GM12878 (cell line): ENCODE results near the gene PHF20. TPM values are rescaled to one million over a fixed set of nuclear protein-coding genes. Genes with fewer than 3 reads are reported as not detected.

ENCODE experiments used
- ATAC-seq: fragments of 200-7000 bp; cut with Tn5 transposase; 3 replicates; pipeline ENCODE4 v1.9.1; 2020; ENCODE audit warnings: mild to moderate bottlenecking, moderate library complexity
- BruUV-seq: library from RNA; stranded (reverse); fragments of 400-500 nt; replicated peaks from 2 replicates; lab custom pipeline; 2021; lab: Mats Ljungman, UMichigan
- CTCF ChIA-PET: fragments of 300-600 bp; sonication (Branson Sonifier 250); formaldehyde crosslinking; extraction: SDS; loops from one replicate; lab custom pipeline; 2021; ENCODE audit warnings: inconsistent platforms; lab: Yijun Ruan, JAX
- POLR2A ChIA-PET: fragments of 350-600 bp; formaldehyde crosslinking; extraction: SDS; loops from one replicate; lab custom pipeline; 2021; ENCODE audit warnings: inconsistent platforms; lab: Charles Lee
- RAD21 ChIA-PET: fragments of 300-600 bp; sonication (Branson Sonifier 250); formaldehyde crosslinking; loops from one replicate; lab custom pipeline; 2023; ENCODE audit warnings: antibody characterized with exemption; ENCODE audit not compliant: unreplicated experiment; lab: Charles Lee
- SMC1A ChIA-PET: fragments of 300-600 bp; sonication (Branson Sonifier 250); formaldehyde crosslinking; loops from one replicate; lab custom pipeline; 2023; ENCODE audit not compliant: unreplicated experiment, uncharacterized antibody; lab: Charles Lee
- DNase-seq: peaks from one replicate; pipeline ENCODE4 v3.0.0-alpha.2; 2011; ENCODE audit warnings: low read depth, low spot score
- FAIRE-seq: peaks from 3 replicates; lab custom pipeline; 2011; peaks lifted over from hg19 to GRCh38; lab: Jason Lieb, UNC
- H2AFZ ChIP-seq: 2 replicates; pipeline ENCODE4 v1.6.0; 2011; ENCODE audit warnings: low read depth, low read length, control low read depth; ENCODE audit not compliant: control insufficient read depth
- H3K27ac ChIP-seq: 2 replicates; pipeline ENCODE4 v1.5.1; 2011; ENCODE audit warnings: control low read depth; ENCODE audit not compliant: control insufficient read depth, insufficient read depth
- H3K27me3 ChIP-seq, 2 experiments: replicated peaks in 1 of 2; 2 replicates each; pipeline versions ENCODE4 v1.6.0 to v1.6.1; 2011; ENCODE audit warnings: low read length in 1 of 2; ENCODE audit not compliant: control insufficient read depth in 2 of 2, insufficient read depth in 2 of 2
- H3K36me3 ChIP-seq, 2 experiments: 2 replicates each; pipeline ENCODE4 v1.5.1; 2011; ENCODE audit warnings: low read length in 1 of 2; ENCODE audit not compliant: control insufficient read depth in 2 of 2, insufficient read depth in 2 of 2
- H3K4me1 ChIP-seq: 2 replicates; pipeline ENCODE4 v1.6.1; 2011; ENCODE audit warnings: mild to moderate bottlenecking, low read length, moderate library complexity, mixed read lengths; ENCODE audit not compliant: control insufficient read depth, insufficient read depth
- H3K4me2 ChIP-seq: 2 replicates; pipeline ENCODE4 v1.6.0; 2011; ENCODE audit warnings: control low read depth; ENCODE audit not compliant: control insufficient read depth, insufficient read depth
- H3K4me3 ChIP-seq: fragments of 200-600 bp; sonication (generic); 2 replicates; pipeline ENCODE4 v1.5.1; 2016
- H3K79me2 ChIP-seq: 2 replicates; pipeline ENCODE4 v1.6.0; 2011; ENCODE audit warnings: low read length; ENCODE audit not compliant: control insufficient read depth, insufficient read depth
- H3K9ac ChIP-seq: 2 replicates; pipeline ENCODE4 v1.8.0; 2011; ENCODE audit warnings: low read length, control low read depth, mixed read lengths; ENCODE audit not compliant: control insufficient read depth, insufficient read depth
- H3K9me3 ChIP-seq: replicated peaks from 3 replicates; pipeline ENCODE4 v1.5.1; 2011; ENCODE audit warnings: mild to moderate bottlenecking, low read length; ENCODE audit not compliant: control insufficient read depth, insufficient read depth
- H4K20me1 ChIP-seq: 2 replicates; pipeline ENCODE4 v1.6.0; 2011; ENCODE audit not compliant: control insufficient read depth, insufficient read depth
- FOS ChIP-seq: IDR thresholded peaks from 3 replicates; pipeline ENCODE4 v1.6.1; 2011; ENCODE audit warnings: borderline replicate concordance; ENCODE audit not compliant: insufficient read length; ENCODE audit errors: extremely low read depth
- MYB ChIP-seq: fragments of 150-350 bp; IDR thresholded peaks from 2 replicates; pipeline ENCODE4 v1.6.1; 2014; ENCODE audit warnings: mild to moderate bottlenecking, low read depth, low read length, borderline replicate concordance
- PAX8 ChIP-seq: fragments of 450-650 bp; IDR thresholded peaks from 2 replicates; pipeline ENCODE4 v1.6.1; 2017; ENCODE audit warnings: mild to moderate bottlenecking, moderate library complexity
- RELB ChIP-seq: fragments of 450-650 bp; IDR thresholded peaks from 2 replicates; pipeline ENCODE4 v1.6.1; 2017; ENCODE audit warnings: low read depth, mild to moderate bottlenecking, moderate library complexity
- SMAD1 ChIP-seq: fragments of 450-650 bp; IDR thresholded peaks from 2 replicates; pipeline ENCODE4 v1.6.1; 2018; ENCODE audit warnings: mild to moderate bottlenecking, low read depth; ENCODE audit not compliant: partially characterized antibody
- SMC3 ChIP-seq: IDR thresholded peaks from 2 replicates; pipeline ENCODE4 v1.6.1; 2011; ENCODE audit warnings: low read length, improper control_type of control experiment, borderline replicate concordance
- SREBF1 ChIP-seq: IDR thresholded peaks from 2 replicates; pipeline ENCODE4 v1.6.1; 2012; ENCODE audit warnings: mild to moderate bottlenecking, low read length
- TBL1XR1 ChIP-seq: IDR thresholded peaks from 2 replicates; pipeline ENCODE4 v1.6.1; 2012; ENCODE audit warnings: low read depth, low read length, improper control_type of control experiment
- TCF7 ChIP-seq: IDR thresholded peaks from 2 replicates; pipeline ENCODE4 v1.6.1; 2014; ENCODE audit warnings: antibody characterized with exemption, borderline replicate concordance
- YY1 ChIP-seq: IDR thresholded peaks from 2 replicates; pipeline ENCODE4 v1.6.1; 2011; ENCODE audit warnings: low read depth, mild to moderate bottlenecking, low read length
- WGBS: methylation state at CpG from one replicate; pipeline ENCODE4 v1.1.6; 2016; ENCODE audit warnings: low lambda C conversion rate; ENCODE audit not compliant: insufficient replicate concordance, insufficient coverage; ENCODE audit errors: missing lambda C conversion rate; 5-methylcytosine and 5-hydroxymethylcytosine counted together
- in situ Hi-C: fragments of 300-500 bp; cut with MboI; formaldehyde crosslinking; loops from 9 replicates; pipeline ENCODE4 v1.14.3; 2018; ENCODE audit warnings: mixed read lengths
- intact Hi-C: fragments of 100-400 bp; cut with micrococcal nuclease; formaldehyde crosslinking; loops from one replicate; pipeline ENCODE4 v1.14.2; 2022; ENCODE audit not compliant: unreplicated experiment
- polyA plus RNA-seq, 11 experiments: library from polyadenylated mRNA; depleted of rRNA in 4 of 11; unstranded in 6 of 11; stranded (reverse) in 5 of 11; fragments of >200 nt; fragmentation: Nextera tagmentation in 4 of 11; fragmentation: Illumina TruSeq in 1 of 11; extraction: Ambion mirVana in 4 of 11; extraction: Trizol in 1 of 11; gene quantifications; 1 replicate in 1 of 11; 2 replicates in 10 of 11; pipeline versions ENCODE4 v1.2.1 to v1.2.3, GENCODE V29; 2011 to 2016; ENCODE audit warnings: inconsistent platforms in 2 of 11, missing spikeins in 2 of 11, low read depth in 1 of 11
- total RNA-seq, 4 experiments: library from RNA; depleted of rRNA in 3 of 4; stranded (reverse); fragments of >200 nt in 3 of 4; fragmentation: Illumina TruSeq in 1 of 4; extraction: Trizol in 1 of 4; gene quantifications; 2 replicates each; pipeline versions ENCODE4 v1.2.1 to v1.2.3, GENCODE V29; 2013 to 2021
- TF ChIP-seq, protein P1 (sequence below): fragments of 450-650 bp; IDR thresholded peaks from 2 replicates; pipeline ENCODE4 v1.6.1; 2017; ENCODE audit warnings: mild to moderate bottlenecking

The PHF20 gene
- total and polyA plus RNA-seq, 10 of the 15 experiments (the other 5 are each of a cell fraction or from before 2014, with no cell fraction given): 31.6 to 91.2 (median 46.8) TPM

- WGBS: 28% methylated on average over 2 of the region's 2 CpGs
- Histone ChIP-seq H3K36me3 (no peaks in the 10 kb centered on the region), H3K9me3 (no peaks in the 10 kb centered on the region), H2AFZ (no peak overlapping the region), H3K27me3 (no peaks in the 10 kb centered on the region; a peak in 1 of 4 replicates), H3K4me1 (no peaks in the 10 kb centered on the region), H3K79me2 (no peaks in the 10 kb centered on the region), H3K4me3 (no peak overlapping the region), H3K9ac (no peak overlapping the region), H3K4me2 (no peak overlapping the region), H3K27ac (no peak overlapping the region), H4K20me1 (no peaks in the 10 kb centered on the region)
- RAD21 ChIA-PET: no interaction called here
- no peak for FAIRE-seq
- POLR2A ChIA-PET: no interaction called here
- CTCF ChIA-PET: interaction anchor here (1.0 to 1.8 kb wide), 3 partner anchors 9 to 231 kb away, joined by 3 to 6 read pairs (median 3); no protein-coding TSS in a partner anchor
- ATAC-seq: no peak
- TF ChIP-seq SMC3: no peak
- TF ChIP-seq, protein P1, sequence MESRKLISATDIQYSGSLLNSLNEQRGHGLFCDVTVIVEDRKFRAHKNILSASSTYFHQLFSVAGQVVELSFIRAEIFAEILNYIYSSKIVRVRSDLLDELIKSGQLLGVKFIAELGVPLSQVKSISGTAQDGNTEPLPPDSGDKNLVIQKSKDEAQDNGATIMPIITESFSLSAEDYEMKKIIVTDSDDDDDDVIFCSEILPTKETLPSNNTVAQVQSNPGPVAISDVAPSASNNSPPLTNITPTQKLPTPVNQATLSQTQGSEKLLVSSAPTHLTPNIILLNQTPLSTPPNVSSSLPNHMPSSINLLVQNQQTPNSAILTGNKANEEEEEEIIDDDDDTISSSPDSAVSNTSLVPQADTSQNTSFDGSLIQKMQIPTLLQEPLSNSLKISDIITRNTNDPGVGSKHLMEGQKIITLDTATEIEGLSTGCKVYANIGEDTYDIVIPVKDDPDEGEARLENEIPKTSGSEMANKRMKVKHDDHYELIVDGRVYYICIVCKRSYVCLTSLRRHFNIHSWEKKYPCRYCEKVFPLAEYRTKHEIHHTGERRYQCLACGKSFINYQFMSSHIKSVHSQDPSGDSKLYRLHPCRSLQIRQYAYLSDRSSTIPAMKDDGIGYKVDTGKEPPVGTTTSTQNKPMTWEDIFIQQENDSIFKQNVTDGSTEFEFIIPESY: no peak
- no peak for TF ChIP-seq YY1
- no peak for TF ChIP-seq TCF7
- TF ChIP-seq TBL1XR1: no peak
- TF ChIP-seq MYB: no peak
- no peak for TF ChIP-seq RELB
- no peak for TF ChIP-seq SMAD1
- no peak for TF ChIP-seq SREBF1
- TF ChIP-seq FOS: no peak
- no peak for TF ChIP-seq PAX8
- intact Hi-C loops (no loop called here), in situ Hi-C loops (no loop called here)
- no peak for DNase-seq
- no TSS peak for BruUV-seq
- SMC1A ChIA-PET: no interaction called here
Measured at GRCh38 chr20:35971981-35972380, 200.2 kb downstream of the PHF20 start.
